H1 (cell line): ENCODE results near the gene ZFPL1. TPM values are rescaled to one million over a fixed set of nuclear protein-coding genes. Genes with fewer than 3 reads are reported as not detected.

Source experiments
- BACH1 ChIP-seq: IDR thresholded peaks from 2 replicates; pipeline ENCODE4 v1.6.1; 2012; ENCODE audit warnings: low read length, improper control_type of control experiment
- BRCA1 ChIP-seq: IDR thresholded peaks from 2 replicates; pipeline ENCODE4 v1.6.1; 2012; ENCODE audit warnings: low read depth, low read length, improper control_type of control experiment
- CBX5 ChIP-seq: fragments of 300-800, 300-1000 bp; sonication (generic); IDR thresholded peaks from 2 replicates; pipeline ENCODE4 v1.7.1; 2016; ENCODE audit warnings: antibody characterized with exemption, low read length, low read depth
- CHD1 ChIP-seq: IDR thresholded peaks from 2 replicates; pipeline ENCODE4 v1.6.1; 2012; ENCODE audit warnings: low read depth, low read length, improper control_type of control experiment
- CHD2 ChIP-seq: IDR thresholded peaks from 2 replicates; pipeline ENCODE4 v1.6.1; 2012; ENCODE audit warnings: low read length, improper control_type of control experiment
- CREB1 ChIP-seq: IDR thresholded peaks from 2 replicates; pipeline ENCODE4 v1.6.1; 2012; ENCODE audit warnings: inconsistent platforms
- HDAC6 ChIP-seq: IDR thresholded peaks from one replicate; pipeline ENCODE4 v1.7.1; 2012; ENCODE audit warnings: low read depth, mild to moderate bottlenecking, inconsistent platforms, low read length, moderate library complexity
- NRF1 ChIP-seq: IDR thresholded peaks from 2 replicates; pipeline ENCODE4 v1.6.1; 2011; ENCODE audit warnings: mild to moderate bottlenecking, low read depth, low read length, improper control_type of control experiment
- PHF8 ChIP-seq: fragments of 200-600 bp; sonication (generic); conservative IDR thresholded peaks from 2 replicates; pipeline ENCODE4 v1.7.1; 2012; ENCODE audit warnings: low read depth, mild to moderate bottlenecking, inconsistent platforms, low read length, moderate library complexity
- POLR2A ChIP-seq, 2 experiments: IDR thresholded peaks; 1 replicate in 1 of 2; 2 replicates in 1 of 2; pipeline ENCODE4 v1.6.1; 2011; ENCODE audit warnings: low read depth in 2 of 2, low read length in 2 of 2, mild to moderate bottlenecking in 2 of 2; ENCODE audit errors: control extremely low read depth in 1 of 2
- POLR2AphosphoS5 ChIP-seq: IDR thresholded peaks from 2 replicates; pipeline ENCODE4 v1.6.1; 2011; ENCODE audit warnings: low read depth, low read length
- SIX5 ChIP-seq: IDR thresholded peaks from 2 replicates; pipeline ENCODE4 v1.6.1; 2011; ENCODE audit warnings: mild to moderate bottlenecking, low read depth, low read length
- SP1 ChIP-seq: IDR thresholded peaks from 2 replicates; pipeline ENCODE4 v1.6.1; 2011; ENCODE audit warnings: low read depth, low read length
- SP4 ChIP-seq: IDR thresholded peaks from 2 replicates; pipeline ENCODE4 v1.6.1; 2012; ENCODE audit warnings: low read length, inconsistent platforms
- SRF ChIP-seq: IDR thresholded peaks from 2 replicates; pipeline ENCODE4 v1.6.1; 2011; ENCODE audit warnings: mild to moderate bottlenecking, low read depth, low read length, moderate library complexity
- SUZ12 ChIP-seq: fragments of 200-600 bp; sonication (generic); IDR thresholded peaks from 2 replicates; pipeline ENCODE4 v1.6.1; 2012; ENCODE audit warnings: mild to moderate bottlenecking, inconsistent platforms, low read length, moderate library complexity, mixed read lengths
- TAF7 ChIP-seq: optimal IDR thresholded peaks from 2 replicates; pipeline ENCODE3; 2011; ENCODE audit warnings: low read depth, mild to moderate bottlenecking, inconsistent platforms, low read length, moderate library complexity, borderline replicate concordance
- TCF12 ChIP-seq: IDR thresholded peaks from 2 replicates; pipeline ENCODE4 v1.6.1; 2011; ENCODE audit warnings: low read depth, mild to moderate bottlenecking, low read length
- TEAD4 ChIP-seq: IDR thresholded peaks from 2 replicates; pipeline ENCODE4 v1.6.1; 2012; ENCODE audit warnings: low read depth, low read length, inconsistent platforms, mixed read lengths
- polyA plus RNA-seq, 7 experiments: library from polyadenylated mRNA; depleted of rRNA in 3 of 7; stranded (reverse) in 5 of 7; unstranded in 2 of 7; fragments of >200 nt in 5 of 7; fragments of 200-250 nt in 2 of 7; gene quantifications; 1 replicate in 5 of 7; 2 replicates in 1 of 7; 4 replicates in 1 of 7; pipeline versions ENCODE4 v1.2.1 to v1.2.3, GENCODE V29; 2011 to 2013; ENCODE audit warnings: missing spikeins in 2 of 7, mixed read lengths in 2 of 7
- total RNA-seq: library from RNA; stranded (reverse); fragmentation: NEBNext Ultra II Directional; extraction: Animal tissue kit (Norgen Biotek cat#: 25700); gene quantifications from 2 replicates; pipeline ENCODE4 v1.2.1, GENCODE V29; 2021
- TF ChIP-seq, protein P1 (sequence below): IDR thresholded peaks from 2 replicates; pipeline ENCODE4 v1.6.1; 2012; ENCODE audit warnings: inconsistent platforms
- TF ChIP-seq, protein P2 (sequence below): IDR thresholded peaks from 2 replicates; pipeline ENCODE4 v1.6.1; 2012; ENCODE audit warnings: inconsistent platforms
- TF ChIP-seq, protein P3 (sequence below): IDR thresholded peaks from 2 replicates; pipeline ENCODE4 v1.6.1; 2011; ENCODE audit warnings: low read depth, mild to moderate bottlenecking, low read length; ENCODE audit not compliant: insufficient read depth
- TF ChIP-seq, protein P4 (sequence below): IDR thresholded peaks from 2 replicates; pipeline ENCODE4 v1.6.1; 2012; ENCODE audit warnings: low read length, inconsistent platforms

ZFPL1 gene
- total and polyA plus RNA-seq, 2 of the 8 experiments (the other 6 are each of a cell fraction or from before 2014, with no cell fraction given), result 21.5 to 76.8 TPM

DNA sequence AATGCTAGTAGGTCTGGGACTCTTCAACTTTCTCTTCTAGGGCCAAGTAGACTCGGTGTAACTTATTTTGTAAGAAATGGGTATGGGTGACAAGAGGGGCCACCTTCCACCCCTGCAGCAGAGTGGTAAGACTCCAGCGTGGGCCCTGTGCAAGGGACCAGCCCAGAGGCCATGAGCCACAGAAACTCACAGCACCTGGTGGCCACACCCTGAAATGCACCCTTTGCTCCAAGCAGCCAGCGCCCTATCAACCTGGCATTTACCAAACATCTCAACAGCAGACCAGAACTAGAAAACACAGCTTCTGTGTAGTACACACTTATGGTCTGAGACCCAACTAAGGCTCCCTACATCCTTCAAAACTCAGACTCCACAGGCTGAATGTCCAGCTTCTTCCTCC is 5.9 kb upstream of the ZFPL1 start (continued):
- no peak for TF ChIP-seq NRF1
- no peak for TF ChIP-seq SIX5
- no peak for TF ChIP-seq TEAD4
- no peak for TF ChIP-seq CREB1
- no peak for TF ChIP-seq TCF12
- TF ChIP-seq BRCA1, result no peak
- peak; percentile 58; the same call in 1 of the 2 replicates for TF ChIP-seq POLR2AphosphoS5
- TF ChIP-seq CBX5, result no peak
- TF ChIP-seq CHD2, result no peak
- no peak for TF ChIP-seq CHD1
- TF ChIP-seq HDAC6, result no peak
- no peak for TF ChIP-seq SUZ12
- TF ChIP-seq, protein P1, sequence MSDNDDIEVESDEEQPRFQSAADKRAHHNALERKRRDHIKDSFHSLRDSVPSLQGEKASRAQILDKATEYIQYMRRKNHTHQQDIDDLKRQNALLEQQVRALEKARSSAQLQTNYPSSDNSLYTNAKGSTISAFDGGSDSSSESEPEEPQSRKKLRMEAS, result no peak; the same call in 1 of the 2 replicates
- TF ChIP-seq SP1, result no peak
- TF ChIP-seq, protein P2, sequence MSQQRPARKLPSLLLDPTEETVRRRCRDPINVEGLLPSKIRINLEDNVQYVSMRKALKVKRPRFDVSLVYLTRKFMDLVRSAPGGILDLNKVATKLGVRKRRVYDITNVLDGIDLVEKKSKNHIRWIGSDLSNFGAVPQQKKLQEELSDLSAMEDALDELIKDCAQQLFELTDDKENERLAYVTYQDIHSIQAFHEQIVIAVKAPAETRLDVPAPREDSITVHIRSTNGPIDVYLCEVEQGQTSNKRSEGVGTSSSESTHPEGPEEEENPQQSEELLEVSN, result no peak
- TF ChIP-seq SRF, result no peak
- TF ChIP-seq POLR2A (IDR thresholded peaks at IDR 0.05; ENCODE audit: control extremely low read depth in 1 of 2, low read depth in 2 of 2, low read length in 2 of 2), result peak in 1 of 2 experiments; percentile 15; a peak in 2 of 3 replicates
- TF ChIP-seq SP4, result no peak
- TF ChIP-seq, protein P3, sequence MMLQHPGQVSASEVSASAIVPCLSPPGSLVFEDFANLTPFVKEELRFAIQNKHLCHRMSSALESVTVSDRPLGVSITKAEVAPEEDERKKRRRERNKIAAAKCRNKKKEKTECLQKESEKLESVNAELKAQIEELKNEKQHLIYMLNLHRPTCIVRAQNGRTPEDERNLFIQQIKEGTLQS, result no peak
- no peak for TF ChIP-seq TAF7
- TF ChIP-seq PHF8, result no peak
- no peak for TF ChIP-seq BACH1
- TF ChIP-seq, protein P4, sequence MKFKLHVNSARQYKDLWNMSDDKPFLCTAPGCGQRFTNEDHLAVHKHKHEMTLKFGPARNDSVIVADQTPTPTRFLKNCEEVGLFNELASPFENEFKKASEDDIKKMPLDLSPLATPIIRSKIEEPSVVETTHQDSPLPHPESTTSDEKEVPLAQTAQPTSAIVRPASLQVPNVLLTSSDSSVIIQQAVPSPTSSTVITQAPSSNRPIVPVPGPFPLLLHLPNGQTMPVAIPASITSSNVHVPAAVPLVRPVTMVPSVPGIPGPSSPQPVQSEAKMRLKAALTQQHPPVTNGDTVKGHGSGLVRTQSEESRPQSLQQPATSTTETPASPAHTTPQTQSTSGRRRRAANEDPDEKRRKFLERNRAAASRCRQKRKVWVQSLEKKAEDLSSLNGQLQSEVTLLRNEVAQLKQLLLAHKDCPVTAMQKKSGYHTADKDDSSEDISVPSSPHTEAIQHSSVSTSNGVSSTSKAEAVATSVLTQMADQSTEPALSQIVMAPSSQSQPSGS, result no peak
